MM.1S (cell line): ENCODE data around the gene EFCAB14.

ENCODE experiments used
- DNase-seq: peaks from one replicate; pipeline ENCODE4 v3.0.0-alpha.2; 2015
- H2AFZ ChIP-seq: fragments of 300-600 bp; sonication (generic); 2 replicates; pipeline ENCODE4 v1.6.0; 2016; ENCODE audit warnings: antibody characterized with exemption, low read length
- H3F3A ChIP-seq: fragments of 300-600 bp; sonication (generic); 2 replicates; pipeline ENCODE4 v1.6.1; 2016; ENCODE audit warnings: mild to moderate bottlenecking, antibody characterized with exemption, low read length, moderate library complexity, mixed read lengths; ENCODE audit not compliant: insufficient read depth
- H3K27ac ChIP-seq: fragments of 300-600 bp; sonication (generic); 2 replicates; pipeline ENCODE4 v1.5.1; 2016; ENCODE audit warnings: mild to moderate bottlenecking, low read length
- H3K27me3 ChIP-seq: fragments of 300-600 bp; sonication (generic); replicated peaks from 2 replicates; pipeline ENCODE4 v1.6.0; 2016; ENCODE audit warnings: low read length; ENCODE audit not compliant: insufficient read depth
- H3K36me3 ChIP-seq: fragments of 300-600 bp; sonication (generic); replicated peaks from 2 replicates; pipeline ENCODE4 v1.6.1; 2016; ENCODE audit warnings: mild to moderate bottlenecking, low read length, mixed read lengths; ENCODE audit not compliant: insufficient read depth
- H3K4me1 ChIP-seq: fragments of 300-600 bp; sonication (generic); 2 replicates; pipeline ENCODE4 v1.6.1; 2016; ENCODE audit warnings: low read length, mixed read lengths
- H3K4me2 ChIP-seq: fragments of 300-600 bp; sonication (generic); 2 replicates; pipeline ENCODE4 v1.6.0; 2016; ENCODE audit warnings: low read depth, low read length
- H3K4me3 ChIP-seq: fragments of 300-600 bp; sonication (generic); 2 replicates; pipeline ENCODE4 v1.5.1; 2016; ENCODE audit warnings: low read length, mixed read lengths
- H3K79me2 ChIP-seq: fragments of 300-600 bp; sonication (generic); 2 replicates; pipeline ENCODE4 v1.6.1; 2016; ENCODE audit warnings: mixed run types, low read length, mixed read lengths
- H3K9ac ChIP-seq: fragments of 300-600 bp; sonication (generic); 2 replicates; pipeline ENCODE4 v1.6.1; 2016; ENCODE audit warnings: low read length, mixed read lengths
- H3K9me2 ChIP-seq: fragments of 300-600 bp; sonication (generic); replicated peaks from 2 replicates; pipeline ENCODE4 v1.6.1; 2016; ENCODE audit warnings: mild to moderate bottlenecking, low read length, mixed read lengths; ENCODE audit not compliant: insufficient read depth
- H3K9me3 ChIP-seq: fragments of 300-600 bp; sonication (generic); replicated peaks from 2 replicates; pipeline ENCODE4 v1.6.1; 2016; ENCODE audit warnings: mild to moderate bottlenecking, low read length, mixed read lengths; ENCODE audit not compliant: insufficient read depth
- H4K20me1 ChIP-seq: fragments of 300-600 bp; sonication (generic); 2 replicates; pipeline ENCODE4 v1.6.1; 2016; ENCODE audit warnings: mild to moderate bottlenecking, low read length, moderate library complexity, mixed read lengths; ENCODE audit not compliant: insufficient read depth
- EZH2 ChIP-seq: fragments of 300-600 bp; sonication (generic); optimal IDR thresholded peaks from 2 replicates; pipeline ENCODE3; 2017; ENCODE audit warnings: low read depth, mild to moderate bottlenecking, antibody characterized with exemption, low read length, mixed read lengths
- EZH2phosphoT487 ChIP-seq: fragments of 300-600 bp; sonication (generic); IDR thresholded peaks from 2 replicates; pipeline ENCODE4 v1.6.1; 2018; ENCODE audit warnings: antibody characterized with exemption, low read length
- TF ChIP-seq, protein P1 (sequence below): fragments of 300-600 bp; sonication (generic); IDR thresholded peaks from 2 replicates; pipeline ENCODE4 v1.5.1; 2016; ENCODE audit warnings: antibody characterized with exemption, low read length, mixed read lengths

EFCAB14 gene

DNA sequence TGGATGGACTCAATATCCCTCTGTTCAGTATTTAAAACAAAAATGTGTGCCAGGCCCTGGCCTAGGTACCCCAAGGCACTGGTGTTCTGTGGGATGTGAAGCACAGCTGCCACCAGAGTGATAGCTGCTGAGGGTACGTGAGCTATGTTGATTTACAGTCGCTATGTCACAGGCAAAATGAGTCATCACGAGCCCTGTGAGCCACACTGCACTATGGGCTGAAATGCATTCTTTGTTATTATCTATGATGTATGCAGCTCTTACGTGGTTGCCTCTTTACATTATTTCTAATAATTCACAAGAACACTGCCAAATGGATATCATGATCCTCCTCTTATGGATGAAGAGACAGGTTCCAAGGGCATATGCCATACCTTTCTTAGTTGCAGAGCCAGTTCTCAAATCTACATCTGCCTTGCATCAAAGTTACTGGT lies 45.1 kb downstream of the EFCAB14 start:
- DNase-seq: no peak

DNA sequence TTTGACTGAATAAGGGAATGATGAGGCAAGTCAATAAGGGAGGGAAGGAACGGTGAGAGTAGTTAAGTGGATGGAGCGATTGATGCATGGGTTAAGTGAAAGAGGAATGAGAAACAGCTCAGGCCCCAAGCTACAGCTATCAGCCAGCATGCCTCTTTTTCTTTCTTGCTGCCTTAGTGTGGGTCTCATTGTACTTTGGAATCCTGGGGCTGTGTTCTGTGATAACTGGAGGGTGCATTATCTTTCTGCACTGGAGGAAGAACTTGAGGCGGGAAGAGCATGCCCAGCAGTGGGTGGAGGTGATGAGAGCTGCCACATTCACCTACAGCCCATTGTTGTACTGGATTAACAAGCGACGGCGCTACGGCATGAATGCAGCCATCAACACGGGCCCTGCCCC lies 46.2 kb downstream of the EFCAB14 start:
- Histone ChIP-seq H3K27ac (no peak overlapping the region), H3K4me2 (no peak overlapping the region), H3K9me3 (no peaks in the 10 kb centered on the region), H3K27me3 (no peaks in the 10 kb centered on the region), H3K4me3 (no peak overlapping the region), H3K9me2 (no peaks in the 10 kb centered on the region), H4K20me1 (no peaks in the 10 kb centered on the region), H3K4me1 (peaks cover 22% of the 10 kb centered on the region), H3K9ac (no peak overlapping the region), H3F3A (peaks cover 18% of the 10 kb centered on the region), H2AFZ (no peak overlapping the region), H3K36me3 (no peaks in the 10 kb centered on the region; the same call in 1 of the 2 replicates), H3K79me2 (peaks cover 2% of the 10 kb centered on the region)
- TF ChIP-seq, protein P1, sequence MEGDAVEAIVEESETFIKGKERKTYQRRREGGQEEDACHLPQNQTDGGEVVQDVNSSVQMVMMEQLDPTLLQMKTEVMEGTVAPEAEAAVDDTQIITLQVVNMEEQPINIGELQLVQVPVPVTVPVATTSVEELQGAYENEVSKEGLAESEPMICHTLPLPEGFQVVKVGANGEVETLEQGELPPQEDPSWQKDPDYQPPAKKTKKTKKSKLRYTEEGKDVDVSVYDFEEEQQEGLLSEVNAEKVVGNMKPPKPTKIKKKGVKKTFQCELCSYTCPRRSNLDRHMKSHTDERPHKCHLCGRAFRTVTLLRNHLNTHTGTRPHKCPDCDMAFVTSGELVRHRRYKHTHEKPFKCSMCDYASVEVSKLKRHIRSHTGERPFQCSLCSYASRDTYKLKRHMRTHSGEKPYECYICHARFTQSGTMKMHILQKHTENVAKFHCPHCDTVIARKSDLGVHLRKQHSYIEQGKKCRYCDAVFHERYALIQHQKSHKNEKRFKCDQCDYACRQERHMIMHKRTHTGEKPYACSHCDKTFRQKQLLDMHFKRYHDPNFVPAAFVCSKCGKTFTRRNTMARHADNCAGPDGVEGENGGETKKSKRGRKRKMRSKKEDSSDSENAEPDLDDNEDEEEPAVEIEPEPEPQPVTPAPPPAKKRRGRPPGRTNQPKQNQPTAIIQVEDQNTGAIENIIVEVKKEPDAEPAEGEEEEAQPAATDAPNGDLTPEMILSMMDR: no peak
- TF ChIP-seq EZH2: no peak
- no peak for TF ChIP-seq EZH2phosphoT487
- no peak for DNase-seq

More for the DNA sequence above, 45.1 kb downstream of the EFCAB14 start:
- Histone ChIP-seq H3K9ac (no peak overlapping the region), H3K4me2 (no peak overlapping the region), H2AFZ (no peak overlapping the region), H4K20me1 (no peaks in the 10 kb centered on the region), H3K79me2 (no peaks in the 10 kb centered on the region), H3F3A (peaks cover 14% of the 10 kb centered on the region; the same call in 1 of the 2 replicates), H3K9me3 (no peaks in the 10 kb centered on the region), H3K9me2 (no peaks in the 10 kb centered on the region), H3K27me3 (no peaks in the 10 kb centered on the region), H3K4me1 (peaks cover 22% of the 10 kb centered on the region), H3K27ac (no peak overlapping the region), H3K36me3 (no peaks in the 10 kb centered on the region; the same call in 1 of the 2 replicates), H3K4me3 (no peak overlapping the region)
- TF ChIP-seq, protein P1: no peak
- TF ChIP-seq EZH2 (no peak), EZH2phosphoT487 (no peak)

DNA sequence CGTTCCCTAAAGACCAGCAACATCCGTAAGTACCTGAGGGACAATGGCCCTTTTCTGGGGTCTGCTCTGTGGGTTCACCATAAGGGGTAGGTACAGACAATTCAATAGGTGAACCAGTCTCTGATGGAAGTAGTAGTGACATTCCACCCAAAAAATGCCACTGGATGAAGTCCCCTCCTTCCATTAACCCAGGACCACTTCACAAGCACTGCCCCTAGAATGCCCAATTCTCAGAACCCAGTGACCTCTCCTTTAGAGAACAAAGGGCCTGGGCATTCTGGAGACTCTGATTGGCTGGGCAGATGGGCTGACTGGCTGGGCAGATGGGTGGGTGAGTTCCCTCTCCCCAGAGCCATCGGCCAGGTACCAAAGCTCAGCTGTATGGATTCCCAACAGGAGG lies 47.4 kb downstream of the EFCAB14 start, which contains the start of gene TEX38:
TEX38 (plus strand) TSS at position 301 of the 400 bp plus-strand sequence; CDS start at position 382, 81 bp downstream.
- H3K4me2 ChIP-seq: no peak within 1 kb of the TSS
- H3K27me3 ChIP-seq: no peaks in the 10 kb centered on the region

More for the DNA sequence above, 47.4 kb downstream of the EFCAB14 start, which contains the start of gene TEX38:
- no peak for DNase-seq
- Histone ChIP-seq H3K9me3 (no peaks in the 10 kb centered on the region), H4K20me1 (no peaks in the 10 kb centered on the region), H3F3A (peaks cover 17% of the 10 kb centered on the region), H3K9me2 (no peaks in the 10 kb centered on the region), H3K4me3 (no peak within 1 kb of the TSS), H2AFZ (no peak within 1 kb of the TSS), H3K79me2 (peaks cover 13% of the 10 kb centered on the region), H3K27ac (no peak within 1 kb of the TSS), H3K4me1 (peaks cover 22% of the 10 kb centered on the region), H3K9ac (no peak within 1 kb of the TSS), H3K36me3 (no peaks in the 10 kb centered on the region)
- TF ChIP-seq EZH2phosphoT487: no peak
- TF ChIP-seq, protein P1: no peak
